Measurements from ENCODE around the gene NINJ2. TPM values are rescaled to one million over a fixed set of nuclear protein-coding genes. Genes with fewer than 3 reads are reported as not detected.

The NINJ2 gene
- total RNA-seq, 1 experiment from 2014 or later, result 0.24 TPM

- H3K23me2 ChIP-seq (ENCODE audit: insufficient read length, low read depth, low read length, poor library complexity, severe bottlenecking), result no peaks in the 10 kb centered on the region
- H2AK5ac ChIP-seq (ENCODE audit: insufficient read length, low read length), result no peak overlapping the region
- no peak overlapping the region for H3K18ac ChIP-seq (ENCODE audit: insufficient read length, low read depth, low read length)
- Mint-ChIP-seq H3K27ac (no peak overlapping the region), H3K4me3 (no peak overlapping the region), H3K9me3 (peaks cover 4 to 5% of the 10 kb centered on the region in 2 experiments), H3K36me3 (ENCODE audit: insufficient read depth in 1 of 3, low read depth in 3 of 3) (peaks cover 6 to 9% (median 9%) of the 10 kb centered on the region in 3 experiments; a peak in 6 of 7 replicates), H3K4me1 (peaks cover 11 to 18% of the 10 kb centered on the region in 2 experiments), H3K27me3 (ENCODE audit: low read depth) (no peaks in the 10 kb centered on the region)
- no peak overlapping the region for H3K4me2 ChIP-seq (ENCODE audit: insufficient read depth, insufficient read length, low read length)
- H3K79me1 ChIP-seq (ENCODE audit: insufficient read depth, low read depth, low read length, poor library complexity, severe bottlenecking), result no peaks in the 10 kb centered on the region
- H4K8ac ChIP-seq (replicated peaks; ENCODE audit: insufficient read length, low read depth, low read length), result no peak overlapping the region
- H3K9ac ChIP-seq (ENCODE audit: extremely low read depth, insufficient read length, low read length), result no peak overlapping the region
- no peak overlapping the region for H4K91ac ChIP-seq (ENCODE audit: insufficient read length, low read depth, low read length)
- no peak for TF ChIP-seq CTCF (conservative IDR thresholded peaks at IDR 0.05)
- no peaks in the 10 kb centered on the region for H3K79me2 ChIP-seq (ENCODE audit: insufficient read depth, low read length)
- no peak overlapping the region for H2BK15ac ChIP-seq (ENCODE audit: low read depth, low read length)
- H3K27ac ChIP-seq (ENCODE audit: insufficient read length, low read depth, low read length), result no peak overlapping the region
- H3K4me1 ChIP-seq (ENCODE audit: insufficient read depth, low read length), result no peaks in the 10 kb centered on the region
- DNase-seq, result no peak
- H2BK12ac ChIP-seq (ENCODE audit: insufficient read length, low read depth, low read length), result no peak overlapping the region
- no peak overlapping the region for H3T11ph ChIP-seq (ENCODE audit: low read length)
- H3K14ac ChIP-seq (ENCODE audit: insufficient read depth, low read length), result no peak overlapping the region
- H3K27me3 ChIP-seq (ENCODE audit: insufficient read depth, low read length), result no peaks in the 10 kb centered on the region
- H4K5ac ChIP-seq (ENCODE audit: insufficient read length, low read depth, low read length), result no peak overlapping the region
- no peak overlapping the region for H3K23ac ChIP-seq (ENCODE audit: insufficient read length, low read depth, low read length)
- no peak overlapping the region for H2BK20ac ChIP-seq (ENCODE audit: low read depth, low read length, poor library complexity, severe bottlenecking)
- H3K4ac ChIP-seq (ENCODE audit: low read depth, low read length), result no peak overlapping the region
- H2BK5ac ChIP-seq (ENCODE audit: insufficient read length, low read length), result no peak overlapping the region
- H4K20me1 ChIP-seq (ENCODE audit: control insufficient read depth, insufficient read depth, insufficient read length), result no peaks in the 10 kb centered on the region
- no peak overlapping the region for H3K56ac ChIP-seq (ENCODE audit: insufficient read length, low read depth, low read length)
- no peak overlapping the region for H2BK120ac ChIP-seq (ENCODE audit: low read depth, low read length, poor library complexity, severe bottlenecking)
- no peak overlapping the region for H2AFZ ChIP-seq (ENCODE audit: low read length)
- WGBS (ENCODE audit: extremely low coverage, insufficient read length, low lambda C conversion rate), result no CpG with 5 or more reads among the region's 10 CpGs
- H3K9me3 ChIP-seq (ENCODE audit: control insufficient read depth, low read depth, low read length), result no peaks in the 10 kb centered on the region
Observed at GRCh38 chr12:524167-524951, 138.9 kb downstream of the NINJ2 start.

All from H9 (cell line).